Measurements from ENCODE around the gene LIMK1.

GRCh38 chr7:74126220-74126880 is 42.7 kb downstream of the LIMK1 start:
- TF ChIP-seq POLR2A (IDR thresholded peaks at IDR 0.05) (no peak), CTCF (IDR thresholded peaks at IDR 0.05) (no peak)

All from testis (tissue), 2 donors.